GM12873 (cell line): ENCODE data around the gene SPATA31E1.

Experiments
- CTCF ChIP-seq: IDR thresholded peaks from 2 replicates; pipeline ENCODE4 v1.5.1; 2012; ENCODE audit warnings: low read depth, mild to moderate bottlenecking, moderate library complexity, low read length, control low read depth; ENCODE audit not compliant: insufficient read depth; ENCODE audit errors: missing control alignments

The SPATA31E1 gene

GRCh38 chr9:87865626-87866025 lies 17.1 kb upstream of the SPATA31E1 start:
- TF ChIP-seq CTCF: no peak

- no peak for TF ChIP-seq CTCF
Measured at GRCh38 chr9:87867391-87867790, 15.3 kb upstream of the SPATA31E1 start.

- no peak for TF ChIP-seq CTCF
Measured at GRCh38 chr9:87868175-87868574, 14.5 kb upstream of the SPATA31E1 start.

- TF ChIP-seq CTCF: no peak
Measured at GRCh38 chr9:87868635-87869034, 14.0 kb upstream of the SPATA31E1 start.

- TF ChIP-seq CTCF: no peak
Measured at GRCh38 chr9:87869082-87869481, 13.6 kb upstream of the SPATA31E1 start.

- TF ChIP-seq CTCF: no peak
Measured at GRCh38 chr9:87871425-87872078, 11.1 kb upstream of the SPATA31E1 start.

- TF ChIP-seq CTCF: no peak
Measured at GRCh38 chr9:87872079-87872624, 10.5 kb upstream of the SPATA31E1 start.
